HG02610 (cell line): ENCODE measurements around the gene KRTAP4-6.
"Not testable (repeated sequence)": the region's sequence is repeated elsewhere in the genome, so short reads cannot be mapped to it uniquely, and the experiment has no call there.

Source experiments
- ATAC-seq: cut with Tn5 transposase; IDR thresholded peaks from one replicate; pipeline ENCODE4 v1.9.1; 2021; ENCODE audit warnings: mild to moderate bottlenecking, moderate library complexity; ENCODE audit not compliant: unreplicated experiment

The KRTAP4-6 gene

GRCh38 chr17:41147531-41148204 lies 7.3 kb upstream of the KRTAP4-6 start:
- ATAC-seq, result no peak

- no peak for ATAC-seq
Measured at GRCh38 chr17:41145261-41145660, 4.9 kb upstream of the KRTAP4-6 start.

DNA sequence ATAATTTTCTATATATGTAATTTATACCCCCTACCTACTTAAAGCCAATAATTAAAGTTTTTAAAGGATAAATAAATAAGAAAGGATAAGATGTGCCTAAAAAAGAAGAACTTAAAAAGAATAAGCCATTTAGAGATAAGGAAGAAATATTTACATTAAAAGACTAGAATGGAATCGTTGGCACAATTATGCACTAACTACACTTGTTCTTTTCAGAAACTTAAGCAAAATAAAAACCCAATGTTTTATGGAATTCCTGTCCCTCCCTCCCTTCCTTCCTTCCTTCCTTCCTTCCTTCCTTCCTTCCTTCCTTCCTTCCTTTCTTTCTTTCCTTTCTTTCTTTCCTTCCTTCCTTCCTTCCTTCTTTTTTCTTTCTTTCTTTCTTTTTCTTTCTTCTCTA lies 4.5 kb upstream of the KRTAP4-6 start:
- ATAC-seq, result no peak

DNA sequence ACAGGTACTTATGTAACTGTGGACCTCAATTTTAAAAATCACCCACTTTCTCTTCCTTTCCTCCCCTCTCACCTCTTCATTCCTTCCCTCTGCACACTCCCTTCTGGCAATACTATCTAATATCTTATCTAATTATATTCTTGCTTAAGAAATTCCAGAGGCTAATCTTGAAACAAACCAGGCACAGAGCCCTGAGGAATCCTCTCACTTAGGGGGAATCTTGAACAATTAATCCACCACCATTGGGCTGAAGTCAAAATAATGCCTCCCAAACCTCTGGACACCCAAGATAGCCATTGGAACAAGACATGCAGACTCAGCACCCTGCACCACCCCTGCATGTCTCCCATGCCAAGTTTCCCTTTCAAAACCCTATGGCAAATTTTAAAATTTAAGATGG lies 1.0 kb upstream of the KRTAP4-6 start:
- no peak for ATAC-seq

DNA sequence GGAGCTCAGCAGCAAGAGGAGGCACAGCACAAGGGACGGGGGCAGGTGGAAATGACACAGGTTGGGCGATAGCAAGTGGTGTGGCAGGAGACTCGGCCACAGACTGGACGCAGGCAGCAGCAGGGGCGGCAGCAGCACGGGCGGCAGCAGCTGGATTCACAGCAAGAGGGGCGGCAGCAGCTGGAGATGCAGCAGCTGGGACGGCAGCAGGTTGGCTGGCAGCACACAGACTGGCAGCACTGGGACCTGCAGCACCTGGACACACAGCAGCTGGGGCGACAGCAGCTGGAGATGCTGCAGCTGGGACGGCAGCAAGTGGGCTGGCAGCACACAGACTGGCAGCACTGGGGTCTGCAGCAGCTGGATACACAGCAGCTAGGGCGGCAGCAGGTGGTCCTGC lies 479 bp downstream of the KRTAP4-6 start:
- not testable (repeated sequence) for ATAC-seq

DNA sequence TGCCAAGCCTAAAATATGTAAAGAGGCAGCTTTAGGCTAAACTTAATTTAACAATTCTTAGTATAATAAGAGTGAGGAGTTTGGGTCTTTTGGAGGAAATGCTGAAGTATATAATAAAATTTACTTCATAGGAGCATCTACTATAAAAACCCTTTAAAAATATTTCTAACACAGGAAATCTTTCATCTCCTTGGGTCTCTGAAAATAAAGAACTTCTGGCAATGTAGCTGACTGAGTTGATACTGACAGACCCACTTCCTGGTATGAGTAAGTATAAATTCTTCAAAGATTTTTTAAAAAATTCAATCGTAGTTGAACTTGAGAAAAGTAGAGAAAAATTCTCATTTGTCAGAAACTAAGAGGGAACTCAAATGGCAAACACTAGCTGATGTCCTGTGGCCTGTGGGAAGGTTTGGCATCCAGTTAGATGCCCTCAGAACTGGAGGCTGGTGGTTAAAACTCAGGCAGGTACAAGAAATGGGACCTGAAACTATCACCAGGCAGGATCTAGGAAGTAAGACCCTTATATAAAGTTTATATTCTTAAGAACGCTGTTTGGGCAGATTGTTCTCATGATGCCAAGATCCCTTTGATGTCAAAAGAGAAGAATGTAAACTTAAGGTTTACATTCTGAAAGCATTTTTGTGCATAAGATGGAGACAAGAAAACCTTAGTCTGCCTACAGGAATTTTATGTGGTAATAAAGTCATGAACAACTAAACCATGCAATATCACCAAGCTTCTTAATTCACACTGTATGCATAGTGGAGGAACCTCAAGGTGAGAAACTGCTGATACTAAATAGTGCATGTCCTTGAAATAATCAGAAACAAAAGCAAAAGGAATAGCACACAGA lies 6.2 kb downstream of the KRTAP4-6 start:
- no peak for ATAC-seq

DNA sequence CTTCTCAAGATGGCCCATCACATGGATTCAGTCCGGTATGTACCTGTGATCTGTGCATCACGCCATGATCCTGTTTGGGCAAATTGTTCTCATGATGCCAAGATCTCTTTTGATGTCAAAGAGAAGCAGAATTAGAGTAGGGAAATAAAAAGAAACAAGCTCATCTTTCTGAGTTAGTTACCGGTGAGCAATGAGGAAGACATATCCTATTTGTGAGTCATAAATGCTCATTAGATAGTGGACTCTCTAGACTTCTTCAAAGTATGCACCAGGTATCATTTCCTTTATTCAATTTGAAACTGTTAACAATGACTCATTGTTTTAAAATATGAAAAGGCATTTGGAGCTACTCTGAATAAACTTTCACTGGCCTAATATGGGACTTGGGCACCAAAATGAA lies 8.4 kb downstream of the KRTAP4-6 start:
- ATAC-seq, result no peak

GRCh38 chr17:41127371-41127770 lies 13.0 kb downstream of the KRTAP4-6 start:
- no peak for ATAC-seq

- ATAC-seq, result no peak
Measured at GRCh38 chr17:41126412-41126811, 13.9 kb downstream of the KRTAP4-6 start.

DNA sequence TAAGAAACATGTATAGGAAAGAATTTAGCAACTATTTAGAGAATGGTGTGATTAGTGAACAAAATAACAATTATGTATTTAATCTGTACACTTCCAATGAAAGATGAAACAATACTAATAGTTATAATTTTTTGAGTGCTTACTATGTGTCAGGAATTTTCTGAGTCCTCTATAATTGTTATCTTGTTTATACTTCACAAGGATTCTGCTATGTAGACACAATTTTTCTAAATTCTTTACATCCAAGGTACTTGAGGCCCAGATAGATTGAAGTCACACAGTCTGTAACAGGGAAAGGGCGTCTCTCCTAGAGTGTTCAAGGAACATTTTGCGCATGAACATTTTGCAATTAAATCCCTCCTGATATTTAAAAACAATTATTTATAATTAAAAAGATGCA lies 15.3 kb downstream of the KRTAP4-6 start:
- no peak for ATAC-seq

DNA sequence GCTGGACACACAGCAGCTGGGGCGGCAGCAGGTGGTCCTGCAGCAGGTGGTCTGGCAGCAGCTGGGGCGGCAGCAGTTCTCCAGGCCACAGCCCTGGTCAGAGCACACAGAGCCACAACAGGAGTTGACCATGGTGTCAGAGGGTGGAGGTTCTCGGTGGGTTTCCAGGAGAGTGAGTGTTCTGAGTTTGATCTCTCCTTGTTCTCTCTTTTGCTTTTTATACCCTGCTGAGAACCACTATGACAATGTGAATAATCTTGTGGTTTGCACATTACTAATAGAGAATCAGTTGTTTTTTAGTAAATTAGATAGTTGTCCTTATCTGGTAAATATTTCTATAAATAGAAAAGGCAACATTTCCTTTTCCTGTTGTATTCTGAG lies 16.4 kb downstream of the KRTAP4-6 start, which contains the start of gene KRTAP4-12:
Gene KRTAP4-12 (minus strand): TSS at position 192 of the 381 bp plus-strand sequence. CDS start 60 bp downstream, at position 132.
- not testable (repeated sequence) for ATAC-seq

GRCh38 chr17:41123292-41123990 lies 16.9 kb downstream of the KRTAP4-6 start:
- ATAC-seq, result not testable (repeated sequence)

GRCh38 chr17:41121742-41122141 lies 18.6 kb downstream of the KRTAP4-6 start:
- no peak for ATAC-seq

DNA sequence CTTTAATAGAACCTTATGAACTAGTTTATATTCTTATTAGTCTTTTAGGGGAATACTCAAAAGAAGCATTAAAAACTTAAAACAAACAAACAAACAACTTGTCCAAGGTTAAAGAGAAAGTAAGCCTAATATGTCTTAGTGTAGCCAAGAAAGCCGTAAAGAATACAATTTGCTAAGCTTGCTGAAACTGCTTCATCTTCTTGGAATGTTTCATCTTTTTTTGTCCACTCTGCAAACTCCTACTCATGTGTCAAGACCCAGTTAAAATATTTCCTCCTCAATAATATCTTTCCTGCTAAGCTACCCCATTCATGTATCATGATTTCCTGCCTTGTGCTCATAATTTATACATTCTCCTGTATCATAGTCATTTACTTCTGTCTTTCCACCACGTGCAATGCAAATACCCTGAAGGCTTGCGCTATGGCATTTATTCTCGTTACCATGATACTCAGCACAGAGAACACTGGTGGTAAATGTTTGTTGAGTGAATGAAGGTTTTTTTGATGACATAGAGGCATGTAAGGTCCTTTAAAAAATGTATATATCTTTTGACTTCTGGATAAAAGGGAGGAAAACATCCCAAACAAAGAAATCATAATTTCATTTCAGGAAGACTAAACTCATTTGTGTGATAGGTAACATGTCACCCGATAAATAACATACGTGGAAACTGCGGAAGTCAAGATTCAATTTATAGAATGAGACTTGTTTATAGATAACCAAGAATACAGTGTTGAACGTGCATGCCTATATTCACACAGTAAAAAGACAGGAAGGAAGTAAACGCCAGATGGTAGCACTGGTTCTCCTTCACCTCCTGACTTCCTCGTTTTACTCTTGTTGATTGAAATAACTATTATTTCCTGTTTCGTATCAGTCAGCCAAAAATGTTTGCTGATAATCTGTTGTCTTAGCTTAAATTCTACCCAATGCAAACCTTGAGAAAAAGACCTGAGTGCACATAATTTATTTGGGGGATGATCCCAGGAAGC lies 20.4 kb downstream of the KRTAP4-6 start:
- ATAC-seq, result not testable (repeated sequence)

DNA sequence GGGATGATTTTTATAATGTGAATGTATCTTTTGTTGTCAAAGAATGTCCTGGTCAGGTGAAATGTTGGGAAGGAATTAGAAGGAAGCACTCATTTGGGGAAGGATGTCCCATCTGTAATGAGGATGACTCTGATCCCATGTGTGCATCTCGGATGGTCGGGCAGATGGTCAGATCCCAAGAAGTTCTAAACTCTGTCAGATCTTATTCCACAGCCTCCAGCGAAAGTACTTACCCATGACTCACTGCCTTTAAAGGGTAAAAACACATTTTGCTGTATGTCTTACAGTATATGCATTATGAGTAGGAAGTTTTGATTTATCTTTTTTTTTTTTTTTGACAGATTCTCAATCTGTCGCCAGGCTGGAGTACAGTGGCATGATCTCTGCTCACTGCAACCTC lies 21.6 kb downstream of the KRTAP4-6 start:
- ATAC-seq, result no peak

DNA sequence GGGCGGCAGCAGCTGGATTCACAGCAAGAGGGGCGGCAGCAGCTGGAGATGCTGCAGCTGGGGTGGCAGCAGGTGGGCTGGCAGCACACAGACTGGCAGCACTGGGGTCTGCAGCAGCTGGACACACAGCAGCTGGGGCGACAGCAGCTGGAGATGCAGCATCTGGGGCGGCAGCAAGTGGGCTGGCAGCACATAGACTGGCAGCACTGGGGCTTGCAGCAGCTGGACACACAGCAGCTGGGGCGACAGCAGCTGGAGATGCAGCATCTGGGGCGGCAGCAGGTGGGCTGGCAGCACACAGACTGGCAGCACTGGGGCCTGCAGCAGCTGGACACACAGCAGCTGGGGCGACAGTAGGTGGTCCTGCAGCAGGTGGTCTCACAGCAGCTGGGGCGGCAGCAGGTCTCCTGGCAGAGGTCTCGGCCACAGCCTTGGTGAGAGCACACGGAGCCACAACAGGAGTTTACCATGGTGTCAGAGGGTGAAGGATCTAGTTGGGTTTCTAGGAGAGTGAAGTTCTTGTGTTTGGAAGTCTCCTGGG lies 22.4 kb downstream of the KRTAP4-6 start, which contains the start of gene KRTAP4-11:
Gene KRTAP4-11 (minus strand): TSS at position 528 of the 541 bp plus-strand sequence. CDS start 58 bp downstream, at position 470.
- ATAC-seq, result not testable (repeated sequence)

GRCh38 chr17:41116297-41116696 lies 24.0 kb downstream of the KRTAP4-6 start:
- ATAC-seq, result no peak

- no peak for ATAC-seq
Measured at GRCh38 chr17:41111151-41111885, 29.0 kb downstream of the KRTAP4-6 start.

- not testable (repeated sequence) for ATAC-seq
Measured at GRCh38 chr17:41108728-41109386, 31.5 kb downstream of the KRTAP4-6 start.
